Activated naive CD4-positive, alpha-beta T cell treated with anti-CD3 and anti-CD28 coated beads, Interleukin-2, amount 50 U/mL, for 16 hours (primary cell): Measurements from ENCODE around the gene KCNMA1.
"Not testable (repeated sequence)": the region's sequence is repeated elsewhere in the genome, so short reads cannot be mapped to it uniquely, and the experiment has no call there.

Source experiments
- DNase-seq: peaks from one replicate; pipeline ENCODE4 v3.0.0-alpha.2; 2020

KCNMA1 gene

GRCh38 chr10:77661100-77661499, 23.5 kb upstream of the KCNMA1 start:
- no peak for DNase-seq

- not testable (repeated sequence) for DNase-seq
Measured at GRCh38 chr10:77659046-77659670, 21.6 kb upstream of the KCNMA1 start.

GRCh38 chr10:77653210-77653609, 15.6 kb upstream of the KCNMA1 start:
- no peak for DNase-seq

- no peak for DNase-seq
Measured at GRCh38 chr10:77649333-77650331, 12.0 kb upstream of the KCNMA1 start.

- no peak for DNase-seq
Measured at GRCh38 chr10:77648472-77648871, 10.9 kb upstream of the KCNMA1 start.

GRCh38 chr10:77647543-77648293, 10.1 kb upstream of the KCNMA1 start:
- DNase-seq: no peak

- DNase-seq: no peak
Measured at GRCh38 chr10:77644557-77645243, 7.1 kb upstream of the KCNMA1 start.

- DNase-seq: no peak
Measured at GRCh38 chr10:77643795-77644468, 6.3 kb upstream of the KCNMA1 start.

GRCh38 chr10:77641788-77642397, 4.3 kb upstream of the KCNMA1 start:
- no peak for DNase-seq

GRCh38 chr10:77641344-77641743, 3.7 kb upstream of the KCNMA1 start:
- no peak for DNase-seq

GRCh38 chr10:77640167-77640566, 2.6 kb upstream of the KCNMA1 start:
- no peak for DNase-seq

- no peak for DNase-seq
Measured at GRCh38 chr10:77639756-77640155, 2.1 kb upstream of the KCNMA1 start.

- DNase-seq: no peak
Measured at GRCh38 chr10:77638321-77639101, 903 bp upstream of the KCNMA1 start.

GRCh38 chr10:77636967-77637531, 559 bp downstream of the KCNMA1 start:
- DNase-seq: no peak

GRCh38 chr10:77636282-77636966, 1.2 kb downstream of the KCNMA1 start:
- no peak for DNase-seq

- no peak for DNase-seq
Measured at GRCh38 chr10:77635402-77636227, 2.0 kb downstream of the KCNMA1 start.

GRCh38 chr10:77634939-77635338, 2.7 kb downstream of the KCNMA1 start:
- no peak for DNase-seq

GRCh38 chr10:77633376-77633775, 4.2 kb downstream of the KCNMA1 start:
- DNase-seq: no peak

GRCh38 chr10:77631241-77631640, 6.4 kb downstream of the KCNMA1 start:
- no peak for DNase-seq
